Astrocyte (in vitro differentiated cells and primary cell): ENCODE results near the gene CDYL. TPM values are rescaled to one million over a fixed set of nuclear protein-coding genes. Genes with fewer than 3 reads are reported as not detected.

Source experiments
- DNase-seq: peaks from one replicate; pipeline ENCODE4 v3.0.0-alpha.2; 2010; ENCODE audit warnings: low read depth
- FAIRE-seq: peaks from 2 replicates; lab custom pipeline; 2011; peaks lifted over from hg19 to GRCh38; lab: Jason Lieb, UNC
- H2AFZ ChIP-seq: 2 replicates; pipeline ENCODE4 v1.6.0; 2012; ENCODE audit warnings: low read depth, low read length, inconsistent platforms
- H3K27ac ChIP-seq: 2 replicates; pipeline ENCODE4 v1.5.1; 2011; ENCODE audit warnings: low read depth, low read length, inconsistent platforms
- H3K27me3 ChIP-seq: 2 replicates; pipeline ENCODE4 v1.6.0; 2011; ENCODE audit warnings: low read length, inconsistent platforms; ENCODE audit not compliant: insufficient read depth
- H3K36me3 ChIP-seq: 2 replicates; pipeline ENCODE4 v1.5.1; 2011; ENCODE audit warnings: low read length, inconsistent platforms; ENCODE audit not compliant: insufficient read depth
- H3K4me1 ChIP-seq: 2 replicates; pipeline ENCODE4 v1.5.1; 2011; ENCODE audit warnings: low read length, inconsistent platforms; ENCODE audit not compliant: insufficient read depth
- H3K4me2 ChIP-seq: 2 replicates; pipeline ENCODE4 v1.6.0; 2012; ENCODE audit warnings: low read length, inconsistent platforms
- H3K4me3 ChIP-seq: 2 replicates; pipeline ENCODE4 v1.5.1; 2011; ENCODE audit warnings: low read depth, mild to moderate bottlenecking, low read length, inconsistent platforms; ENCODE audit not compliant: insufficient read depth
- H3K79me2 ChIP-seq: 2 replicates; pipeline ENCODE4 v1.6.0; 2012; ENCODE audit warnings: mild to moderate bottlenecking, low read length, inconsistent platforms; ENCODE audit not compliant: insufficient read depth
- H3K9ac ChIP-seq: 2 replicates; pipeline ENCODE4 v1.6.0; 2012; ENCODE audit warnings: mild to moderate bottlenecking, low read length, inconsistent platforms
- H3K9me3 ChIP-seq: 2 replicates; pipeline ENCODE4 v1.5.1; 2012; ENCODE audit warnings: low read depth, mild to moderate bottlenecking, low read length, inconsistent platforms; ENCODE audit not compliant: insufficient read depth
- H4K20me1 ChIP-seq: 2 replicates; pipeline ENCODE4 v1.6.0; 2012; ENCODE audit warnings: low read length, inconsistent platforms; ENCODE audit not compliant: insufficient read depth
- H3K27ac Mint-ChIP-seq: one replicate; pipeline ENCODE4 v1.8.0; 2021; ENCODE audit warnings: mild to moderate bottlenecking, mixed read lengths; ENCODE audit not compliant: unreplicated experiment
- H3K27me3 Mint-ChIP-seq: one replicate; pipeline ENCODE4 v1.8.0; 2021; ENCODE audit warnings: low read depth, mixed read lengths; ENCODE audit not compliant: unreplicated experiment
- H3K36me3 Mint-ChIP-seq: one replicate; pipeline ENCODE4 v1.8.0; 2021; ENCODE audit warnings: low read depth, mixed read lengths; ENCODE audit not compliant: unreplicated experiment
- H3K4me1 Mint-ChIP-seq: one replicate; pipeline ENCODE4 v1.8.0; 2021; ENCODE audit warnings: low read depth, mixed read lengths; ENCODE audit not compliant: unreplicated experiment
- H3K4me3 Mint-ChIP-seq: one replicate; pipeline ENCODE4 v1.8.0; 2021; ENCODE audit warnings: mild to moderate bottlenecking, moderate library complexity, mixed read lengths; ENCODE audit not compliant: unreplicated experiment
- H3K9me3 Mint-ChIP-seq: one replicate; pipeline ENCODE4 v1.8.0; 2021; ENCODE audit warnings: mild to moderate bottlenecking, mixed read lengths; ENCODE audit not compliant: unreplicated experiment
- CTCF ChIP-seq: IDR thresholded peaks from 2 replicates; pipeline ENCODE4 v1.5.1; 2011; ENCODE audit warnings: low read depth, mild to moderate bottlenecking, inconsistent platforms, low read length, moderate library complexity; ENCODE audit not compliant: insufficient read depth
- EZH2 ChIP-seq: IDR thresholded peaks from 2 replicates; pipeline ENCODE4 v1.6.1; 2012; ENCODE audit warnings: mild to moderate bottlenecking, low read length, inconsistent platforms; ENCODE audit not compliant: insufficient read depth
- total RNA-seq: library from RNA; stranded (reverse); gene quantifications from 2 replicates; pipeline ENCODE4 v1.2.1, GENCODE V29; 2021

The CDYL gene
- total RNA-seq, 1 donor from 2014 or later, result 87.1 TPM

- Histone ChIP-seq H2AFZ (no peak overlapping the region), H3K27ac (no peak overlapping the region), H4K20me1 (peaks cover 81% of the 10 kb centered on the region), H3K36me3 (no peaks in the 10 kb centered on the region), H3K9me3 (no peaks in the 10 kb centered on the region), H3K27me3 (no peaks in the 10 kb centered on the region), H3K79me2 (peaks cover 98% of the 10 kb centered on the region), H3K9ac (no peak overlapping the region), H3K4me2 (no peak overlapping the region), H3K4me3 (no peak overlapping the region), H3K4me1 (no peaks in the 10 kb centered on the region)
- no peaks in the 10 kb centered on the region for H3K9me3 Mint-ChIP-seq
- H3K4me1 Mint-ChIP-seq, result peaks cover 54% of the 10 kb centered on the region
- peak overlapping the region; percentile 5 for H3K4me3 Mint-ChIP-seq
- TF ChIP-seq CTCF, result no peak
- TF ChIP-seq EZH2, result no peak
- H3K36me3 Mint-ChIP-seq, result no peaks in the 10 kb centered on the region
- no peaks in the 10 kb centered on the region for H3K27me3 Mint-ChIP-seq
- FAIRE-seq (no peak), DNase-seq (no peak)
- peak overlapping the region; percentile 67 for H3K27ac Mint-ChIP-seq
Observed at GRCh38 chr6:4873928-4874327, 97.7 kb downstream of the CDYL start.

GRCh38 chr6:4879741-4880275 lies 103.6 kb downstream of the CDYL start:
- Histone ChIP-seq H3K27ac (no peak overlapping the region), H3K4me1 (no peaks in the 10 kb centered on the region), H3K36me3 (no peaks in the 10 kb centered on the region), H3K4me2 (no peak overlapping the region), H3K9ac (no peak overlapping the region), H2AFZ (no peak overlapping the region), H3K9me3 (no peaks in the 10 kb centered on the region), H3K27me3 (no peaks in the 10 kb centered on the region), H3K79me2 (peaks cover 97% of the 10 kb centered on the region), H4K20me1 (peaks cover 80% of the 10 kb centered on the region), H3K4me3 (no peak overlapping the region)
- H3K9me3 Mint-ChIP-seq, result no peaks in the 10 kb centered on the region
- FAIRE-seq, result no peak
- no peaks in the 10 kb centered on the region for H3K27me3 Mint-ChIP-seq
- H3K4me3 Mint-ChIP-seq, result no peak overlapping the region
- TF ChIP-seq CTCF, result no peak
- TF ChIP-seq EZH2, result no peak
- H3K36me3 Mint-ChIP-seq, result no peaks in the 10 kb centered on the region
- no peak for DNase-seq
- no peak overlapping the region for H3K27ac Mint-ChIP-seq
- H3K4me1 Mint-ChIP-seq, result peaks cover 34% of the 10 kb centered on the region

GRCh38 chr6:4880363-4880762 lies 104.2 kb downstream of the CDYL start:
- Mint-ChIP-seq H3K4me3 (no peak overlapping the region), H3K4me1 (peaks cover 30% of the 10 kb centered on the region), H3K27me3 (no peaks in the 10 kb centered on the region), H3K27ac (no peak overlapping the region), H3K36me3 (no peaks in the 10 kb centered on the region), H3K9me3 (no peaks in the 10 kb centered on the region)
- Histone ChIP-seq H3K9ac (no peak overlapping the region), H3K27ac (no peak overlapping the region), H3K79me2 (peaks cover 97% of the 10 kb centered on the region), H3K4me2 (no peak overlapping the region), H3K36me3 (no peaks in the 10 kb centered on the region), H3K4me3 (no peak overlapping the region), H3K4me1 (no peaks in the 10 kb centered on the region), H4K20me1 (peaks cover 80% of the 10 kb centered on the region), H3K27me3 (no peaks in the 10 kb centered on the region), H3K9me3 (no peaks in the 10 kb centered on the region), H2AFZ (no peak overlapping the region)
- TF ChIP-seq CTCF (no peak), EZH2 (no peak)
- DNase-seq (no peak), FAIRE-seq (no peak)
